Activated T-cell treated with anti-CD3 and anti-CD28 coated beads, Interleukin-2, amount 50 U/mL, for 4 hours (primary cell): ENCODE measurements around the gene NTSR2. TPM values are rescaled to one million over a fixed set of nuclear protein-coding genes. Genes with fewer than 3 reads are reported as not detected.

Experiments used
- ATAC-seq, 2 donors: fragments of 200-7000 bp; cut with Tn5 transposase; one replicate each; pipeline ENCODE4 v1.10.0; 2021
- DNase-seq: peaks from one replicate; pipeline ENCODE4 v3.0.0-alpha.2; 2020
- H3K27me3 Mint-ChIP-seq: one replicate; pipeline ENCODE4 v1.8.0; 2021; ENCODE audit warnings: low read depth, mixed read lengths
- H3K36me3 Mint-ChIP-seq: one replicate; pipeline ENCODE4 v1.8.0; 2022; ENCODE audit warnings: mixed read lengths; ENCODE audit not compliant: insufficient read depth
- H3K4me1 Mint-ChIP-seq: one replicate; pipeline ENCODE4 v1.8.0; 2021; ENCODE audit warnings: low read depth, mixed read lengths
- H3K4me3 Mint-ChIP-seq: one replicate; pipeline ENCODE4 v1.8.0; 2021; ENCODE audit warnings: mild to moderate bottlenecking, moderate library complexity, mixed read lengths
- H3K9me3 Mint-ChIP-seq: one replicate; pipeline ENCODE4 v1.8.0; 2021; ENCODE audit warnings: mixed read lengths
- total RNA-seq, 3 donors: library from RNA; stranded (reverse); gene quantifications; one replicate each; pipeline ENCODE4 v1.2.1, GENCODE V29; 2021

NTSR2 gene
- total RNA-seq, 3 donors from 2014 or later, result not detected

DNA sequence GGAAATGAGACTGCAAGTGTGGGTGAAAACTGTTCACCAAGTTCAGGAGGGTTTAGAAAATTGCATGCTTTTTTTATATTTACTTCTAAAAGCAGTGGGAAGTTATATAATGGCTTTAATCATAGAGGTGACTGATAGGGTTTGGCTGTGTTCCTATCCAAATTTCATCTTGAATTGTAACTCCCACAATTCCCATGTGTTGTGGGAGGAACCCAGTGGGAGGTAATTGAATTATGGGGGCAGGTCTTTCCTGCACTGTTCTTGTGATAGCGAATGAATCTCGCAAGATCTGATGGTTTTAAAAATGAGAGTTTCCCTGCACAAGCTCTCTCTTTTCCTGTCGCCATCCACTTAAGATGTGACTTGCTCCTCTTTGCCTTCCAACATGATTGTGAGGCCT, 35.7 kb upstream of the NTSR2 start:
- Mint-ChIP-seq H3K9me3 (no peaks in the 10 kb centered on the region), H3K4me3 (no peak overlapping the region), H3K27me3 (no peaks in the 10 kb centered on the region), H3K4me1 (no peaks in the 10 kb centered on the region), H3K36me3 (no peaks in the 10 kb centered on the region)
- ATAC-seq (no peak), DNase-seq (no peak)

- H3K36me3 Mint-ChIP-seq, result no peaks in the 10 kb centered on the region
- no peaks in the 10 kb centered on the region for H3K4me1 Mint-ChIP-seq
- no peaks in the 10 kb centered on the region for H3K27me3 Mint-ChIP-seq
- no peaks in the 10 kb centered on the region for H3K9me3 Mint-ChIP-seq
- no peak overlapping the region for H3K4me3 Mint-ChIP-seq
- no peak for DNase-seq
- no peak for ATAC-seq
Measured at GRCh38 chr2:11705063-11705462, 35.1 kb upstream of the NTSR2 start.

- no peaks in the 10 kb centered on the region for H3K9me3 Mint-ChIP-seq
- H3K27me3 Mint-ChIP-seq, result no peaks in the 10 kb centered on the region
- H3K36me3 Mint-ChIP-seq, result no peaks in the 10 kb centered on the region
- H3K4me1 Mint-ChIP-seq, result no peaks in the 10 kb centered on the region
- DNase-seq (no peak), ATAC-seq (no peak)
- no peak overlapping the region for H3K4me3 Mint-ChIP-seq
Measured at GRCh38 chr2:11703700-11704099, 33.7 kb upstream of the NTSR2 start.

- no peak for DNase-seq
- Mint-ChIP-seq H3K9me3 (no peaks in the 10 kb centered on the region), H3K27me3 (no peaks in the 10 kb centered on the region), H3K36me3 (no peaks in the 10 kb centered on the region), H3K4me1 (no peaks in the 10 kb centered on the region), H3K4me3 (no peak overlapping the region)
- ATAC-seq, result no peak
Measured at GRCh38 chr2:11702946-11703345, 33.0 kb upstream of the NTSR2 start.

- ATAC-seq (no peak), DNase-seq (no peak)
- H3K4me1 Mint-ChIP-seq, result no peaks in the 10 kb centered on the region
- no peaks in the 10 kb centered on the region for H3K9me3 Mint-ChIP-seq
- no peaks in the 10 kb centered on the region for H3K27me3 Mint-ChIP-seq
- no peak overlapping the region for H3K4me3 Mint-ChIP-seq
- no peaks in the 10 kb centered on the region for H3K36me3 Mint-ChIP-seq
Measured at GRCh38 chr2:11701751-11702301, 31.8 kb upstream of the NTSR2 start.

GRCh38 chr2:11701206-11701605, 31.2 kb upstream of the NTSR2 start:
- H3K4me3 Mint-ChIP-seq, result no peak overlapping the region
- H3K9me3 Mint-ChIP-seq, result no peaks in the 10 kb centered on the region
- no peak for ATAC-seq
- H3K27me3 Mint-ChIP-seq, result no peaks in the 10 kb centered on the region
- no peaks in the 10 kb centered on the region for H3K4me1 Mint-ChIP-seq
- no peaks in the 10 kb centered on the region for H3K36me3 Mint-ChIP-seq
- no peak for DNase-seq

DNA sequence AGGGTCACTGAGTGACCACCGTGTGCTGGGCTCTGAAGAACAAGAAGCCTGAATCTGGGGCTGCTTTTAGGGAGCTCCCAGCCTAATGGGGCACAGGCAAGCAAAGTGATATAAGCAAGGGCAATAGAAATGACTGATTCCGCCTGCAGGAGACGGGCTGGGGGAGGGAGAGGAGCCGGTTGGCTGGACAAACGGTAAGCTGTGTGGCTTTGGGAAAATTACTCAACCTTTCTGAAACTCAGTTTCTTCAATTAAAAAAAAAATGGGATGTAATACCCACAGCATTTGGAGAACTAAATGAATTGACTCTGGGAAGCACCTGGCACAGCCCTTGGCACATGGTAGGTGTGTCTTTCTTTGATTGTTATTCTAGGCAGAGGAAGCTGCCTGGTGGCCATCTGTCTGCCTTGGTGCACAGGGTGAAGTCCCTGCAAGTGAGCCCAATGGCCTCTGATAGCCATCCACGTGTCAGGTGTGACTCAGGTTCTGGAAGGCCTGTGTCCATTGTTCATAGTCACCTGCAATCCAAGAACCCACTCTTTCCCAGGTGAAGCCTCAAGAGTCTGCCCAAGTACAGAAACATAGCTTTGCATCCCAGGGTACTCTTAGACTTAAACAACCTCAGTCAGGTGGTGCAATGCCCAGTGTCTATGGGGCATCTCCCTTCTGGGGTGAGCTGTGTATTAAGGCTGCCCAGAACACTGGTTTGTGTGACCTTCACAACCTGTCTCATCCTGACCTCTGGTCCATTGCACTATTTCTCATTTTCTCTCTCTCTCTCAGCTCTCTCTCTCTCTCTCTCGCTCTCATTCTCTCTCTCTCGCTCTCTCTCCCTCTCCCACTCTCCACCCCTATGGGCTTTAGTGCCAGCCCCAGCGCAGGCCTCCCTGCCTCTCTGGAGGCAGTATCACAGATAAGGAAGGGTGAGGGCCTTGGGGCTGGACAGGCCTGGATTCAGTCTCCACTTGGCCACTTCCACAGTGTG, 30.0 kb upstream of the NTSR2 start:
- Mint-ChIP-seq H3K4me1 (no peaks in the 10 kb centered on the region), H3K36me3 (no peaks in the 10 kb centered on the region), H3K4me3 (no peak overlapping the region), H3K9me3 (no peaks in the 10 kb centered on the region), H3K27me3 (no peaks in the 10 kb centered on the region)
- no peak for ATAC-seq
- no peak for DNase-seq

- H3K4me1 Mint-ChIP-seq, result no peaks in the 10 kb centered on the region
- ATAC-seq, result no peak
Measured at GRCh38 chr2:11698009-11698922, 28.3 kb upstream of the NTSR2 start.

GRCh38 chr2:11697103-11697871, 27.3 kb upstream of the NTSR2 start:
- Mint-ChIP-seq H3K27me3 (no peaks in the 10 kb centered on the region), H3K9me3 (no peaks in the 10 kb centered on the region), H3K36me3 (no peaks in the 10 kb centered on the region), H3K4me1 (peaks cover 3% of the 10 kb centered on the region), H3K4me3 (no peak overlapping the region)
- no peak for DNase-seq
- no peak for ATAC-seq

More at GRCh38 chr2:11698009-11698922, 28.3 kb upstream of the NTSR2 start:
- Mint-ChIP-seq H3K27me3 (no peaks in the 10 kb centered on the region), H3K36me3 (no peaks in the 10 kb centered on the region), H3K4me3 (no peak overlapping the region), H3K9me3 (no peaks in the 10 kb centered on the region)
- DNase-seq, result no peak

GRCh38 chr2:11696736-11697102, 26.7 kb upstream of the NTSR2 start:
- peaks cover 3% of the 10 kb centered on the region for H3K4me1 Mint-ChIP-seq
- H3K4me3 Mint-ChIP-seq, result no peak overlapping the region
- H3K36me3 Mint-ChIP-seq, result no peaks in the 10 kb centered on the region
- H3K27me3 Mint-ChIP-seq, result no peaks in the 10 kb centered on the region
- ATAC-seq (no peak), DNase-seq (no peak)
- H3K9me3 Mint-ChIP-seq, result no peaks in the 10 kb centered on the region

DNA sequence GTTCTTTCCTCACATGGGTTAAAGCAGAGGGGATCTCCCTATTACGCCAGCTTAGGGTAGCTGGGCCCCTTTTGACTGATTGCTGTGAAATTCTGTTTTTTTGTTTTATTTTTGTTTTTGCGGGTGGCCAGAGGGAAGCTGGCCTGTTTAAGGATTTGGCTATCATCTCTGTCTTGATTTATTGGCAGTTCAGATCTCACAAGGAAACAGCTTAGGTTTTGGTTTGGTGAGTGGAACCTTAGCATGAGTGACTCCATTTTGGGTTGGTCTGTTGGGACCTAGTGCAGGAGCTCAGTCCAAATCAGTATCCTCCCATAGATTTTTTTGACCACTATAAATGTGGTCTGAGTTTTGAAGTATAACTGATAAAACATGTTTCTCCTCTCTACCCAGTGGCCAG, 25.6 kb upstream of the NTSR2 start:
- DNase-seq, result no peak
- Mint-ChIP-seq H3K9me3 (no peaks in the 10 kb centered on the region), H3K27me3 (no peaks in the 10 kb centered on the region), H3K4me1 (peaks cover 3% of the 10 kb centered on the region), H3K4me3 (no peak overlapping the region), H3K36me3 (no peaks in the 10 kb centered on the region)
- ATAC-seq, result no peak

DNA sequence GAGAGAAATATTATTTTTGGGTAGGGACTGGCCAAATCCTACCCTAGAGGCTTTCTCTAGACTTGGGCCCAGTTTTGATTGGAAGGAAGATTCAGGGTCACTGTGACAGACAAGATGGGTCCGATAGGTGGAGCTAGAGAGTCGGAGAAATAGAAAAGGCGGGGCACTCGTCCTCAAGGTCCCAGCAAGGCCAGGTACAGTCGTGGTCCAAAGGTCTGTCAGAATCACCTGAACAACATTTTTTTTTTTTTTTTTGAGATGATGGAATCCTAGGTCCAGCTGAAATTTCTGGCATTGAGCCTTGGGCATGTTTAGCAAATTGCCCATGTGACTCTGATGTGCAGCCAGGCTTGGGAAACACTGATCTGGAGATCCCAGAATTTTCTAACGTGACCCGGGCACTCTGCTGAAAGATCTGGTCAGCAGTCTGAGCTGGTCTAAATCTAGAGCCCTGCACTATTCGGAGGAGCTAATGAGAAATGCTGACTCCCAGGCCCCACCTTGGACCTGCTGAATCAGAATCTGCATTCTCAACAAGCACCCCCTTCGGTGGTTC, 23.0 kb upstream of the NTSR2 start:
- no peaks in the 10 kb centered on the region for H3K9me3 Mint-ChIP-seq
- peaks cover 9% of the 10 kb centered on the region for H3K4me1 Mint-ChIP-seq
- H3K36me3 Mint-ChIP-seq, result no peaks in the 10 kb centered on the region
- no peak overlapping the region for H3K4me3 Mint-ChIP-seq
- H3K27me3 Mint-ChIP-seq, result no peaks in the 10 kb centered on the region
- DNase-seq (peak; percentile 62), ATAC-seq (peak; percentile 77 to 81)

DNA sequence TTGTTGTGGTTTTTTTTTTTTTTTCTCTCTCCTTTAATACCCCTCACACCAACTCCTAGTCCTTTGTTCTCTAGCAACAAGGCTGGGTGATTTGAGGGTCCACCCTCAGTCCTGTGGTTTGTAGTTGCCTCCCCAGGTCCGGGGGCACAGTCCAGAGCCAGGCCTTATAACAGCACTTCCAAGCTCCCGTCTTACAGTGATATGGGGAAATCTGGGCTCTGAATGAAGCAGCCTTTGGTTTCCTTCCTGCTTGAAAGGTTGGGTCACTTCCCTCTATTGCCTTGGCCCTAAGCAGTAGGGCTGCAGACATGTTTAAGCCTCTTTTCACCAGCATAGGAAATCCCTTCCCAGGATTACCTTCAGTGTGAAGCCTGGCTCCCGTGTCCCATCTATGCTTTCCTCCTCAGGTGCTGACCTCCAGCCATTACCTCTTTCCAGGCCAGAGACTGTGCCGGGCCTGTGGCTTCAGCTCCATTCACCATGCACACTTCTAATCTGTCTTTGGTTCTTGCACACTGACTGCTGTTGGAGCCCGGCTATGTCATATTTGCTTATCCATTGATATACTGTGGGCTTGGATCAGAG, 21.2 kb upstream of the NTSR2 start:
- Mint-ChIP-seq H3K9me3 (no peaks in the 10 kb centered on the region), H3K36me3 (no peaks in the 10 kb centered on the region)
- no peak for ATAC-seq

More for the DNA sequence above, 21.2 kb upstream of the NTSR2 start:
- H3K27me3 Mint-ChIP-seq, result no peaks in the 10 kb centered on the region
- H3K4me1 Mint-ChIP-seq, result peaks cover 11% of the 10 kb centered on the region
- no peak overlapping the region for H3K4me3 Mint-ChIP-seq
- DNase-seq, result no peak
